Muscle of back (tissue), 11 donors: Measurements from ENCODE around the gene ITPKB. TPM values are rescaled to one million over a fixed set of nuclear protein-coding genes. Genes with fewer than 3 reads are reported as not detected.
"Not testable (repeated sequence)": the region's sequence is repeated elsewhere in the genome, so short reads cannot be mapped to it uniquely, and the experiment has no call there.

ENCODE experiments used
- DNase-seq, 3 donors: peaks; one replicate each; pipeline versions ENCODE4 v3.0.0 to v3.0.0-alpha.2; 2013
- polyA plus RNA-seq, 10 donors: library from polyadenylated mRNA; unstranded; fragments of 120-200 nt; gene quantifications; one replicate each; pipeline ENCODE4 v1.2.1, GENCODE V29; 2013; ENCODE audit not compliant: insufficient read length in 10 of 10

Gene ITPKB
- polyA plus RNA-seq, 10 donors = 21.1 to 30.5 (median 24.7) TPM

DNA sequence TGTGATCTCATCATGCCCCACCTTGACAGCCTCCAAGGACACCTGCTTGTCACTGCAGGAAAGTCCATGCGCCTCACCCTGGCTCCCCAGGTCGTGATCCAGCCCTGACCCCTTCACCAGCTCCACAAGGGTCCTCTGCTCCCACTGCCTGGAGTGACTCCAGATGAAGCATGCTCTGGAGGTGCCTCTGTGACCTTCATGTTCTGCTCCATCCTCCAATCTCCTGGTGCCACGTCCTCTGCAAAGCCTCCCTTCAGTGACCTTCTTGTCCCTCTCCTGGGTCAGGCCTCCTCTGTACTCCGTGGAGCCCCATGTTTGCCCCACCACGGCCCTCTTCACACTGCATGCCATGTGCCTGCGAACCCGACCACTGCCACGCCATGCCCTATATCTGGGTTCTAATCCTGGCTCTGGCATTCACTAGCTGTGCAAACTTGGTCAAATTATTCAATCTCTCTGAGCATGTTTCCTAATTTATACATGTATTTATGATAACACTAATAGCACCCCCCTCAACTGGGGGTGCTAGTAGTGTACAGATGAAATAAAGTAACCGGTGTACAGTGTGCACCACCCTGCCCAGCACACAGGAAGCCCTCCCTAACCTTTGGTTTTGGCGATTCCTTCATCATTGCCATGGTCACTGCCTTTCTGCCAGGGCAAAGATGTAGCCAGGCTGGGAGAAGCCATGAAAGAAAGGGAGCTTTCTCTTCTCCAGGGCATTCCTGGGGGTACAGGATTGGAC is 113.1 kb downstream of the ITPKB start:
- no peak for DNase-seq

DNA sequence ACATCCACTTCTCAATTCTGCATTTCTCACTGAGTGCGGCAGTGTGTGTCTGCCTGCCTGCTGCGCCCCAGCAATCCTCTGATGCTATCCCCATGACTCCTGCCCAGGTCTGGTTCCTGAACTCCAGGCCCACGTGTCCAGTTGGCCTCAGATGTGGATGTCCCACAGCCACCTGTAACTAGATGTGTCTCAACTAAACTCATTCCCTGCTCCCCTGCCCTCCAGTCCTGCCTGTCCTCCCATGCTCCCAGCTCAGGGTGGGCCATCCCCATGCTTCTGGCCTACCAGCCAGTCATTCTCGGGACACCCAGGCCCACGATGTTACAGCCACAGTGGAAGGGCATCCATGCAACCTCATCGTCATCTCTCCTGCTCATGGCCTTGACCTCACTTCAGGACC is 113.8 kb downstream of the ITPKB start:
- no peak for DNase-seq

- no peak for DNase-seq
These were observed 114.6 kb downstream of the ITPKB start for GRCh38 chr1:226624526-226624925.

DNA sequence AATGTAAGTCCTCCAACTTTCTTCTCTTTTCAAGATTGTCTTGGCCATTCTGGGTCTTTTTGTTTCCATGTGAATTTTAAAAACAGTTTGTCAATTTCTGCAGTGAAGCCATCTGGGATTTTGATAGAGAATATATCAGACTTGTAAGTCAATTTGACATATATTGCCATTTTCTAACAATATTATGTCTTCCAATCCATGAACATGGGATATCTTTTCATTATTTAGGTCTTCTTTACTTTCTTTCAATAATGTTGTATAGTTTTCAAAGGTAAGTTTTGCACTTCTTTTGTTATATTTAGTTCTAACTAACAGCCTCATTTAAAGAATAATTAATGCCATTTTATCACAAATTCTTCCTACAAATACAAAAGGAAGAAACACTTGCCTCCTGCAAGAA is 117.1 kb downstream of the ITPKB start:
- DNase-seq = no peak

DNA sequence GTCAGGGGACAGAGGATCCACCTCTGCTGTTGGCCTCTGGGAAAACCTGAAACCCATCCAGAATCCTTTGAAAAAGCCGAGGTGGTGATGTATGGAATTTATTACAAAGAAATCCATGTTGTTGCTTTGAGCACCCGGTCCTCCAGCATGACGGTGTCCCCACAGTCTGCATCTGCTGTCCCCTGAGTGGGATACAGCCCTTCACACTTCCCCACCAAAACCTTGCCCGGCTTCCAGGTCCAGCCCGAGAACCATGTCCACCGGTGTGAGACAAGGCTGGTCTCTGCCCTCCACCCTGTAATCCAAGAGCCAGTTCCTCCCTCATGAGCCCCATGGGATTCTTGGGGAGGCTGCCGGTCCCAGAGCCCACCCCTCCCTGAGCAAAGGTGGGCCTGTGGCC is 120.1 kb downstream of the ITPKB start:
- no peak for DNase-seq

DNA sequence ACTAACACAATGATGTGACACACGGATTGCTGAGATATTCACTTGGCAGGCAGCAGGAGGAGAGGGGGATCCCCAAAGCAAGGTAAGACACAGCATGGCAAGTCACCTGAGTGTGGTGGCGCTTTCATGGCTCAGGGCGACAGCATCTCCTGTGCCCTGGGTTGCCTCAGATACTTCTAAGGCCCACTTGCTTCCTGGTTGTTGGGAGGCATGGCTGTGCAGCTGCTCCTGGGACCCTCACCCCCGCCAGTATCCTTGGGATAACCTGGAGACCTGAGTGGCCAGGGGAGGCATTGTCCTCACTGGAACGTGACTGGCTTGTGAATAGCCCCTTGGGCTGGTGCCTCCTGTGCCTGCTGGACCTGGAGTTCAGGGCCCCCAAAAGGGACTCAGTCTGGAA is 120.7 kb downstream of the ITPKB start:
- DNase-seq = no peak

DNA sequence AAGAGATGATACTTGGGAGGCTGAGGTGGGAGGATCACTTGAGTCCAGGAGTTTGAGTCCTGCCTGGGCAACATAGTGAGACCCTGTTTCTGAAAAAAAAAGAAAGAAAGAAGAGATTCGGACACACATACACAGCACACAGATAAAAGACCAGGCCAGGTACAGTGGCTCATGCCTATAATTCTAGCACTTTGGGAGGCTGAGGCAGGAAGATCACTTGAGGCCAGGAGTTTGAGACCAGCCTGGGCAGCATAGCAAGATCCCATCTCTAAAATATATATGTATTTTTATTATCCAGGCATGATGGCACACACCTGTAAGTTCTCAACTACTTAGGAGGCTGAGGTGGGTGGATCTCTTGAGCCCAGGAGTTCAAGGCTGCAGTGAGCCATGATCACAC is 121.4 kb downstream of the ITPKB start:
- DNase-seq = not testable (repeated sequence)

DNA sequence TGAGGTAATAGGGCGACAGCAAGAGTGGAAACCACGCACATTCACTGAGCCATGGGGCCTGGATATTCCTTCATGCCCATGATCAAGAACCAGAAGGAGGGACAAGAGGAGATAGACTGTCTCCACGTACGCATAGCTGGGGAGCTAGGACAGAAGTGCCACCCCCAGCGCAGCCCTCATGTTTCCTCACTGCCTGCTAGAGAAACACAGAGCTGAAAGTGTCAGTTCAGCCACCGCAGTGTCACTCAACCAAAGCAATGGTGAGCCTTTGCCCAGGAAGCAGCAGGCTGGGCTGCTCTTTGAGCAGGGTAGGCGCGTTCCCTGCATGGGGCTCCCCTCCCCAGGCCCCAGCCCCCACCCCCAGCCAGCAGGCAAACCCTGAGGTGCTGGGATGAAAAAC is 122.0 kb downstream of the ITPKB start:
- DNase-seq = no peak

- no peak for DNase-seq
These were observed 122.4 kb downstream of the ITPKB start for GRCh38 chr1:226616636-226617035.

DNA sequence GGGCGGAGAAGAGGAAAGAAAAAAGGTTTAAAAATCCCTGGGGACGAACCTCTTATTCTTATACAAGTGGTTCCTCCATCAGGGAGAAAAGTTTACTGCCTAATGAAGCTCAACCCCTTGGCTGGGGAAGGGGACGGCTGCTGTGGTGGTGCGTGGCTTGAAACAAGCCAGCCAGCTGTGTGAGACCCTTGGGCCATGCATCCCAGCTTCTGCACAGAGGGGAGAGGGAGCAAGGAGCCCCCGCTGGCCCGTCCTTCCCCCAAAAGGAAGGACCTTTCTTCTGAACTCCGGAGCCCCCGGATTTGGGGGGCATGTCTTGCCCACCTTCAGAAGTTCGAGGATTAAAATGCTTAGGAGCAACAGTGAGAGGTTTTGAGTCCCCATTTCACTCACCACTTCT is 123.2 kb downstream of the ITPKB start:
- no peak for DNase-seq

GRCh38 chr1:226611980-226612379 is 127.1 kb downstream of the ITPKB start:
- DNase-seq = not testable (repeated sequence)

DNA sequence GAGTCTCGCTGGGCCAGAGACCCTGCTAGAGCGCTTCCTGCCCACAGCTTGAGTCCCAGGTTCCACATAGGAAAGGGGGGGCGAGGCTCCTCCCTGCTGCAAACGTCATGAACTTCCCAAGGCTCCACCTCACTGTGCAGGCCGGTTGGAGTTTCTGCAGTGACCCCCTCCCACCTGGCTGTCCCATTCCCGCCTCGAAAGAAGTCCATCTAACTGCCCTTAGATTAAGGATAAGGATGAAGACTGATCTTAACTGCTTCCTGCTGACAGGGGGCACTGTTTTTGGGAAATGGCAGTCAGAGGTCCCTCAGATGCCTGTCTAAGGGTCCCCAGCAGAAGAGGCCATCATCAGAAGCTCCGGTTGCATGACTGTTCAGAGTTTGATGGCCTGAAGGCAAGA is 127.8 kb downstream of the ITPKB start:
- DNase-seq = no peak

- DNase-seq = no peak
These were observed 128.4 kb downstream of the ITPKB start for GRCh38 chr1:226610671-226611070.

GRCh38 chr1:226609836-226610455 is 129.1 kb downstream of the ITPKB start:
- DNase-seq = peak in 1 of 3 donors; percentile 17

- DNase-seq = peak; percentile 39 to 80 (median 61)
These were observed 130.2 kb downstream of the ITPKB start for GRCh38 chr1:226608699-226609505.

DNA sequence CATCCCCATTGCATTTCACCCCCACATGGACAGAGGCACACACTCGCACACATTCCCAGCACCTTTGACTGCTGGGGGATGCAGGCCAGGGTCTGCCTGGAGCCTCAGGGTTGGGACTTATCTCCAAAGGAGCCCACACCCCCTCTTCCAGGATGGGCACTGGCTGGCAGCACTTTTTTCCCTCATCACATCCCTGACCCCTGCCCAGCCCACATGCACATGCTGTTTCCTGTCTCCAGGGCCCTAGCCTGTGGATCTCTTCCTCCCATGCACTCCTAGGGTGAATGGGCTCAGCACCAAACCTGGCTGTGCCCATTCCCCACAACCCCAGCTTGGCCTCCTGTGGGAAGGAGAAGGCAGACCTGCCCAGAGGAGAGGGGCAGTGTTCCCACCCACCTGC is 131.3 kb downstream of the ITPKB start:
- no peak for DNase-seq

DNA sequence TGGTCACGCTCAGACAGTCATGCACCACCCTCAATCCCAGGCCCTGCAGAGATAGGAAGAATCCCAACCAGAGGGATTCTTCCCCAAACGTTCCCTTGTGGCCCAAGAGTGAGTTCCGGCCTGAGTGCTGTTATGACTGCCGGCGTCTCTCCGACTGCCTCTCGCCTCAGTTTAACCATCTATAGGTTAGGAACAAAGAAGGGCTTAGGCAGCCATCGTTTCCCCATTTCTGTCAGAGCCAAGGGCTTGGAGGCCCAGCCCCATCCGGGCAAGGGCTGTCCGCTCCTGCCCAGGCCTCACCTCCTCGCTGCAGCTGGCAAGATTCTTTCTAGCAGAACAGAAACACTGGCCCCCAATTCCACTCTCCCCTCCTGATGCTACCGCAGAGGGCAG is 131.8 kb downstream of the ITPKB start:
- DNase-seq = no peak

DNA sequence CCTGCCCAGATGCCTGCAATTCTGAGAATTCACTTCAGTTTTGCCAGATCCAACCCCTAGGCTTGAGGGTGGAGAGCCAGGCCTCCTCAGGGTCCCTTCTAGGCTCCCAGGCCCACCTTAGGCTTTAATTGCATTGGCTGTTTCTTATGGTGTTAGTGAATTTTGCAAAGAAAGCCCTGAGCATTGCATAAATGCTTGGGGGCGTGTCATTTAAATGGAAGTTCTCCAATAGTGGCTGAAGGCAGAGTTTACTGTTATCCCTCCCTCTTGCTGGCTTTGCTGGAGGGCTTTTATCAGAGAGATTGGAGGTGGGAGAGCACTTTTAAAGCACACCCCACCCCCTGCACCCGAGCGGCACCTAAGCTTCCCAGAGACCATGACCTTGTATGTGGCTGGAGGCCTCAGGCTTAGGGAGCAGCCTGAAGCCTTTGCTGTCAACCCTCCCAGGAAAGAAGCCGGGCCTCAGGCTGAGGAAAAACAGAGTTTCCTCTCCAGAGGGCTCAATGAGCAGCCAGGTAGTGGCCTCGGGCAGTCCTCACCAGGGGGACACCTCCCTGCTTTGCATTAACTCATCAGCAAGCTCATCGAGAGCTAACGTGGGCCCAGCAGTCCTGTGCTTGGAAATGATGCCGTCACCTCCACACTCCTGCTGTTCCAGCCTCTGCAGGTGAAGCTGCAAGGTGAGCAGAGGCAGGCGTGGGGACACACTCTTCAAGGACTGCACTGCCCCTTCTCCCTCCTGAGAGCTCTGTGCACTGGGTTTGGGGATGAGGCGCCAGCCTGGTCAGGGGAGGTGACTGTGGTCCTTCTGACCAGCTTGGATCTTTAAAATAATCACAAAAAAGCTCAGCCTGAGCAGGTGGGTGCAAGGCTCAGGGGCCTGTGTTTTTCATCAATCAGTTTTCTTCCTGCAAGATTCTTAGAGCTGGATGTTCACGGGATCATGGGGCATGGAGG is 132.5 kb downstream of the ITPKB start:
- DNase-seq = peak in 1 of 3 donors; percentile 77

GRCh38 chr1:226605318-226605950 is 133.6 kb downstream of the ITPKB start:
- DNase-seq = no peak

- peak in 1 of 3 donors; percentile 40 for DNase-seq
These were observed 134.3 kb downstream of the ITPKB start for GRCh38 chr1:226604560-226605317.
